GM21576 (cell line): ENCODE results near the gene LCT.
"Not testable (repeated sequence)": the region's sequence is repeated elsewhere in the genome, so short reads cannot be mapped to it uniquely, and the experiment has no call there.

Experiments used
- ATAC-seq: cut with Tn5 transposase; IDR thresholded peaks from one replicate; pipeline ENCODE4 v1.9.1; 2021; ENCODE audit warnings: mild to moderate bottlenecking, moderate library complexity; ENCODE audit not compliant: unreplicated experiment

LCT gene

GRCh38 chr2:135836596-135837270 is at the start of gene LCT:
Gene LCT, minus strand, starts transcription at chr2:135837184. Its CDS starts 15 bp downstream, at chr2:135837169.
- ATAC-seq = no peak

GRCh38 chr2:135885709-135886108 is 48.7 kb upstream of the LCT start:
- ATAC-seq = no peak

- no peak for ATAC-seq
Measured at GRCh38 chr2:135882415-135882814, 45.4 kb upstream of the LCT start.

GRCh38 chr2:135876770-135877169 is 39.8 kb upstream of the LCT start:
- not testable (repeated sequence) for ATAC-seq

DNA sequence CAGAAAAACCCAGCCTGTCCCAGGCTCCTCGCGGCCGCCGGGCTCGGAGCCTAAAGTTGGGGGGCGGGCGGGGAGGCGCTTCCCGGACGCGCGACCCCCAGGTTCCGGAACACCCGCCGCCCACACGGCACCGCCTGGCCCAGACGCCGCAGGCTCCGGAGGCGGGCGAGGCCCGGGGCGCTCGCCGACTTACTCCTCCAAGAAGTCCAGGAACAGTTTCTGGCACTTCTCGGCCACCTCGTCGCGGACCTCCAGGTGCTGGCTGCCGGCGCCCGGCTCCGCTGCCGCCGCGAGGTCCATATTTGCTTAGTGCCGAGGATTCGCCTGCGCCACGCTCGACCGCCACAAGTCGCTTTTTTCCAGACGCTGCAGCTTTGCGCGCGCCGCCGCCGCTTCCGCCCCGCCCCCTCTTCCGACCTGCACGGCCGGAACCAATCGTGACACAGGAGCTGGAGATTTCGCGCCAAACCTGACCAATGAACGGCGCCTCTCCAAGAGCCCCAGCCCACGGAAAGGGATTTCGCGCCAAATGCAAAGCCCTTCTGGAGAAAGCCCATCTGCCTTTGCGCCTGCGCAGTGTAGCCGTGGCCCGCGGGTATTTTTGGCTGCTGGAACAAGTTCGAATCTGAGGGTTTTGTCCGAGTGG is 39.2 kb upstream of the LCT start, which contains the start of gene MCM6:
Gene MCM6, minus strand, starts transcription at position 378 of the 646 bp plus-strand sequence. Its CDS starts 78 bp downstream, at position 300.
- ATAC-seq = peak; percentile 92

DNA sequence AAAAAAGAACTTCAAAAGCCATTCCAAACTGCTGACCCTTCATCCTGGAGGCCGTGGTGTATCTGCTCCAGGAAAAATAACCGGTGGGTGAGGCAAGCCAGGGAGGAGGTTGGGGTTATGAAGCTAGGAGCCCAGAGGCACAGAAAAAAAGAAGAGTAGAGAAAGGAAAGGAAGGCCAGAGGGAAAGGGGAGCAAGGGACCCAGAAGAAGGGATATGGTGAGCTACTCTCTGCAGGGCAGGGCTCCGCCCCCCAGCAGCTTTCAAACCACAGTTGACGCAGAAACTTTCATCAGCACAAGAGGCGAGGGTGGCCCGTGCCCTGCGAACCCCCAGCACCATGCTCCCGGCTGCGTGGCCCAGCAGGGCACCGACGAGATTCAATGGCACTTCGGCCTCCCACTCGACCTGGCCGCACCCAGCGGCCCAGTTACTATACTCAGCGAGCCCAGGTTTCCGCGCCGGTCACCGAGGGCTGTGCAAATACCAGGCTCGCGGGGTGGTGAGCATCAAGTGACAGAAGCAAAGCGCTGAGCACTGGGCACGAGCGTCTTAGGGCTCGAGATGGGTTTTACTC is 38.6 kb upstream of the LCT start:
- ATAC-seq = peak; percentile 62

GRCh38 chr2:135874777-135875365 is 37.9 kb upstream of the LCT start:
- no peak for ATAC-seq

DNA sequence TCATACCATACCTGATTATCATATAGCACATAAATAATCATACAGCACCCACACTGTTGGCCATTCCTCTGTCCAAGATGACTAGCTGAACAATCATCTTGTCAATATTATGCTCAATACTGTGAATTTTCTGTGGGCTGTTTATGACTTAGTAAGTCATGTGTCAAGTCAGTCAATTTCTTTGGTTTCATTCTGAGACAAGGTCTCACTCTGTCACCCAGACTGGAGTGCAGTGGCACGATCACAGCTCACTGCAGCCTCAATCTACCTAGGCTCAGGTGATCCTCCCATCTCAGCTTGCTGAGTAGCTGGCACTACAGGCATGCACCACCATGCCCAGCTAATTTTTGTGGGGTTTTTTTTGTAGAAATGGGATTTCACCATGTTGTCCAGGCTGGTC is 33.6 kb upstream of the LCT start:
- peak; percentile 45 for ATAC-seq

DNA sequence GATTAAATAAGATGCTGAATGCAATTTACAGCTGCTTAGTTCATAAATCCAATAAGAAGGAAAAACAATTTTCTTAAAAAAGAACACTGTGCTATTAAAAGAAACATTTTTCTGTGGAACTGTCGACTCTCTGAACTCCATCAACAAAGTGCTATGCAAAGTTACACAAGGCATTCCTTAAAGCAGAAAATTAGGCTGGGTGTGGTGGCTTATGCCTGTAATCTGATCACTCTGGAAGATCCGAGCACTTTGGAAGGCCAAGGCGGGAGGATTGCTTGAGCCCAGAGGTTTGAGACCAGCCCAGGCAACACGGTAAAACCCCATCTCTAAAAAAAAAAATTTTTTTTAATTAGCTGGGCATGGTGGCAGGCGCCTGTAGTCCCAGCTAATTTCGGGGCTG is 26.2 kb upstream of the LCT start:
- no peak for ATAC-seq

- no peak for ATAC-seq
Measured at GRCh38 chr2:135862718-135863117, 25.7 kb upstream of the LCT start.

- no peak for ATAC-seq
Measured at GRCh38 chr2:135853401-135853800, 16.4 kb upstream of the LCT start.

- ATAC-seq = no peak
Measured at GRCh38 chr2:135851858-135852257, 14.9 kb upstream of the LCT start.

DNA sequence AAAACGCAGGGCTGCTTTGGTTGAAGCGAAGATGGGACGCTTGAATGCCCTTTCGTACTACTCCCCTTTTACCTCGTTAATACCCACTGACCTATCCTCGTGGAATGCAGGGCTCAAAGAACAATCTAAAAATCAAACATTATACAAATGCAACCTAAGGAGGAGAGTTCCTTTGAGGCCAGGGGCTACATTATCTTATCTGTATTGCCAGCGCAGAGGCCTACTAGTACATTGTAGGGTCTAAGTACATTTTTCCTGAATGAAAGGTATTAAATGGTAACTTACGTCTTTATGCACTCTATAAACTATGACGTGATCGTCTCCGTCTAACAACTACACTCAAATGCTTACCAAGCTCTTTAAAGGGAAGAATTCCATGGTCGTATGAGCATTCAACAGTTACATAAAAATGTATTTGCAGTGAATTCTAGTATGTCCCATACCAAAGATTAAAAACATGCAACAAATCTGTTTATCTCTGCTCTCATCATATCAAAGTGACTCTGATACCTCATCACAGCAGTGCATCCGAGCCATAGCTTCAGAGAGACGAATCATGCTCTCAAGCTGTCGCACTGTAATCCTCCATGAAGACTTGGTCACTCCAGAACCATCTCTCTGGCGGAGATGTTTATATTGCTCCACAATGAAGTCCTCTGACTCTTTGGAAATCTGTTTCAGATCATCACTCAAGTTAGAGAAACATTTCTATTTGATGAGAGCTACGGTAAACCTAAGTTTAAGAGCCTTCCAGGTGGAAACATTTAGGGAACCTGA is 14.1 kb upstream of the LCT start:
- ATAC-seq = no peak

DNA sequence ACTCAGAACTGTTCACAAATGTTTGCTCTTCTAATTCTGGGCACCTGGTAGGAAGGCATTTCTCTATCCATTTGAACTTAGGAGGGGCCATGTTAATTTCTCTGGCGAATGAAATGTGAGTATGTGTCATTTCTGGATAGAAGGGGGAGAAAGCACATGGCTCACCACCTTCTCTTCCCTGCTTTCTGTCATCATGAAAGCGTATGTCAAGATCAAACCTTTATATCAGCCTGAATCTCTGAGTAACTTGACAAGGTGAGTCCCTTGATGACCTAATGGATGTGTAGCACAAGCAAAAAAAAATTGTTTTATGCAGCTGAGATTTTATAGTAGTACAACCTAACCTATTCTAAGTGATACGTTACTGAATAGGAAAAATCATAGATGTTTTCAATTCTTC is 12.1 kb upstream of the LCT start:
- no peak for ATAC-seq

DNA sequence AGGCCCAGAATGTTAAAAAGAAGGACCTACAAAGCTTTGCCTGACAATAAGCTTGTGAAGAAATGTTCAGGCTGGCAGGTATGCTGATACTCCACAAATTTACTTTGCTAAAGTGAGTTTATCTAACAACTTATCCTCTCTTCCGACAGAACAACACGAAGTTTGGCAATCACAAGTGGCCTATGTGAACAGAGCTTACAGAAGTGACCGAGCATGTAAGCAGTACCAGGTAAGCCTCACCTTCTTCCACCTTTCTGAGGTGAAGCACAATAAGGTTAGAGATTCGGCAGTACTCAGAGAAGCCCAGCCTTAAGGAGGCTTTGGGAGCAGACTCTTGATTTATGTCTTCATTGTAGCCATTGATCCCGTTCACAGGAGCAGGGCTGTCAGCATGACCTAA is 9.0 kb upstream of the LCT start:
- ATAC-seq = no peak

- no peak for ATAC-seq
Measured at GRCh38 chr2:135845257-135845656, 8.3 kb upstream of the LCT start.

- no peak for ATAC-seq
Measured at GRCh38 chr2:135844301-135844895, 7.4 kb upstream of the LCT start.

- no peak for ATAC-seq
Measured at GRCh38 chr2:135843671-135844070, 6.7 kb upstream of the LCT start.

GRCh38 chr2:135840601-135841000 is 3.6 kb upstream of the LCT start:
- no peak for ATAC-seq

DNA sequence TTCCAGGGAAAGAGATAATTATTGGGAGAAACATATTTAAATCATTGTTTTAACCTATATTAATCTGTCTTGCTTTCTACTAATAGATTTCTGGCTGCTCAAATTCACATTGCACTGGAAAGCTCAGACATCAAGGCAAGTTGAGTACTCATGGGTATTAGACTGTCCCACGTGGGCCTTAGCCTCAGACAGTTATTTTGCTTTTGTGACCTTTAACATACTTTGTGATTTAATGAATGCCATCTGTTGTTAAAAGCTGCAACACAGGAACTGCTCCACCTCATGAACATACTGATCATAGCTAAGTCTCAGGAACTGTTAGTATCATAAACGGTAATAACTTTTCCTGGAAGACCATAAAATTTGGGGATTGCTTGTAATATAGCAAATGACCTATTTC is 2.7 kb upstream of the LCT start:
- no peak for ATAC-seq

DNA sequence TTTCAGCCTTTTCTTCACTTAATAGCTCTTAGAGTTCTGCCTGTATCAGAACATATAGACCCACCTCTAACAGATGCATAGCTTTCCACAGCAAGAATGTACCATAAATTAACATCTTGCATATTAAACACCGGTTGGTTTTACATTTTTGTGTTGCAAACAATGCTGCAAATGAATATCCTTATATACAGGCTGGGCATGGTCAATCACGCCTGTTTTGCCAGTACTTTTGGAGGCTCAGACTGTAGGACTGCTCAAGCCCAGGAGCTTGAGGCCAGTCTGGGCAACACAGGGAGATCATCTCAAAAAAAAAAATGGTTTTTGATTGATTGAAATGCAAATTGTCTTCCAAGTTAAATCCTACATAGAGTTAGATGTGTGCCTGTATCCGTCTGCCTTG is 1.5 kb upstream of the LCT start:
- no peak for ATAC-seq
